HepG2 (cell line): ENCODE results near the gene BRAP.

Experiments
- CHD4 ChIP-seq: fragments of 200-600 bp; sonication (generic); IDR thresholded peaks from 2 replicates; pipeline ENCODE4 v1.7.0; 2017; ENCODE audit warnings: mild to moderate bottlenecking, low read length, borderline replicate concordance
- CTCF ChIP-seq: sonication (generic); formaldehyde crosslinking; IDR thresholded peaks from 2 replicates; pipeline ENCODE4 v1.5.0; 2020; ENCODE audit warnings: mild to moderate bottlenecking, missing genetic modification reagents, moderate library complexity
- POLR2AphosphoS5 ChIP-seq: IDR thresholded peaks from 2 replicates; pipeline ENCODE4 v1.6.1; 2012; ENCODE audit warnings: low read depth, low read length
- TF ChIP-seq, protein P1 (sequence below): sonication (generic); formaldehyde crosslinking; IDR thresholded peaks from 2 replicates; pipeline ENCODE4 v1.4.0; 2020; ENCODE audit warnings: missing genetic modification reagents

DNA sequence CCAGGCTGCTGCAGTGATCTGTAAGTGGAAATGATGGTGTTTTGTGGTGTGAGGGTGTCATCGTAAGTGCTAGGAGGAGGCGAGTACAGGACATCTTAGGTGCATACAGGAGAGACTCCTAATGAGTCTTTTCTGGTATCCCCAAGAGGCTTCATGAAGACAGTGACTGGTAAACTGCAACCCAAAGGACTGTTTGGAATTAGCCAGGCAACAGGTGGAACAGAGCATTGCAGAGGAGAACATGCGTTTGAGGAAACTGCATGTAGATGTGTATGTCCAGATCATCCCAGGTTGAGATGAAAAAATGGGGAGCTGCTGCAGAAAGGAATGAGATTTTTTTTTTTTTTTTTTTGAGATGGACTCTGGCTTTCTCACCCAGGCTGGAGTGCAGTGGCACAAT, 5.5 kb upstream of the BRAP start:
- TF ChIP-seq CHD4 (no peak), POLR2AphosphoS5 (no peak), CTCF (no peak)
- TF ChIP-seq, protein P1, sequence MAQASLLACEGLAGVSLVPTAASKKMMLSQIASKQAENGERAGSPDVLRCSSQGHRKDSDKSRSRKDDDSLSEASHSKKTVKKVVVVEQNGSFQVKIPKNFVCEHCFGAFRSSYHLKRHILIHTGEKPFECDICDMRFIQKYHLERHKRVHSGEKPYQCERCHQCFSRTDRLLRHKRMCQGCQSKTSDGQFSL (CRISPR knock-in tag): no peak
